Transverse colon (tissue), 4 donors: ENCODE data around the gene ATP5PD. TPM values are rescaled to one million over a fixed set of nuclear protein-coding genes. Genes with fewer than 3 reads are reported as not detected.

Source experiments
- DNase-seq: peaks from one replicate; pipeline ENCODE4 v3.0.0-alpha.2; 2019
- H3K27ac ChIP-seq, 4 donors: fragments of 200-600 bp; sonication (generic); 2 replicates each; pipeline ENCODE4 v1.5.1; 2016 to 2018; ENCODE audit warnings: inconsistent platforms in 4 of 4
- H3K27me3 ChIP-seq: fragments of 200-600 bp; sonication (generic); 2 replicates; pipeline ENCODE4 v1.5.1; 2017; ENCODE audit warnings: inconsistent platforms
- H3K36me3 ChIP-seq, 4 donors: fragments of 200-600 bp; sonication (generic); 2 replicates each; pipeline ENCODE4 v1.5.1; 2017 to 2019; ENCODE audit warnings: inconsistent platforms in 4 of 4
- H3K4me1 ChIP-seq, 4 donors: fragments of 200-600 bp; sonication (generic); 2 replicates each; pipeline ENCODE4 v1.5.1; 2017 to 2020; ENCODE audit warnings: inconsistent platforms in 4 of 4
- H3K4me3 ChIP-seq, 4 donors: fragments of 200-600 bp; sonication (generic); 1 replicate in 1 of 4; 2 replicates in 3 of 4; pipeline versions ENCODE4 v1.5.1 to v1.6.1; 2017 to 2019; ENCODE audit warnings: inconsistent platforms in 4 of 4
- H3K9me3 ChIP-seq, 2 donors: fragments of 200-600 bp; sonication (generic); 2 replicates each; pipeline ENCODE4 v1.5.1; 2017 to 2019; ENCODE audit warnings: inconsistent platforms in 2 of 2
- CTCF ChIP-seq, 5 experiments: fragments of 200-600 bp in 3 of 5; fragments of 450-650 bp in 2 of 5; sonication (generic) in 3 of 5; IDR thresholded peaks; 1 replicate in 2 of 5; 2 replicates in 3 of 5; pipeline ENCODE4 v1.5.1; 2016 to 2017; ENCODE audit warnings: antibody characterized with exemption in 5 of 5, inconsistent platforms in 3 of 5, mild to moderate bottlenecking in 2 of 5, moderate library complexity in 1 of 5
- EP300 ChIP-seq: sonication (generic); formaldehyde crosslinking; IDR thresholded peaks from one replicate; pipeline ENCODE4 v1.6.1; 2017; ENCODE audit warnings: antibody characterized with exemption, low read depth
- POLR2A ChIP-seq: fragments of 450-650 bp; IDR thresholded peaks from one replicate; pipeline ENCODE4 v1.6.1; 2016; ENCODE audit warnings: antibody characterized with exemption, mild to moderate bottlenecking, moderate library complexity
- POLR2AphosphoS5 ChIP-seq, 3 donors: sonication (generic); formaldehyde crosslinking; IDR thresholded peaks; one replicate each; pipeline ENCODE4 v1.6.1; 2016; ENCODE audit warnings: antibody characterized with exemption in 3 of 3
- WGBS, 2 donors: methylation state at CpG; one replicate each; pipeline ENCODE4 v1.1.5; 2018; ENCODE audit warnings: low coverage in 1 of 2; 5-methylcytosine and 5-hydroxymethylcytosine counted together
- in situ Hi-C, 4 donors: fragments of 200-750 bp; cut with MboI; loops; one replicate each; pipeline versions ENCODE4 v1.15.0 to v1.15.1; 2017; ENCODE audit warnings: low sequenced_read_pairs in 3 of 4, low pct_ligation_motif_present in 1 of 4, low pct_unique_long_range_greater_than_20kb in 1 of 4
- intact Hi-C: fragments of 100-400 bp; cut with DNase I; formaldehyde crosslinking; loops from one replicate; pipeline ENCODE4 v1.15.1; 2023; ENCODE audit warnings: low total_unique reads
- total RNA-seq, 4 donors: library from RNA; depleted of rRNA; stranded (reverse); fragments of >200 nt; gene quantifications; one replicate each; pipeline ENCODE4 v1.1.0, GENCODE V29; 2016

ATP5PD gene
- total RNA-seq, 4 donors from 2014 or later, result 75.2 to 373 (median 245) TPM

GRCh38 chr17:75087558-75088453, 41.0 kb upstream of the ATP5PD start, which contains the start of gene SLC16A5:
SLC16A5 (plus strand) TSS chr17:75087954; CDS start chr17:75093637, 5,683 bp downstream.
- H3K4me3 ChIP-seq, result peak within 1 kb of the TSS; percentile 61 to 75 (median 64)
- DNase-seq, result peak; percentile 94
- intact Hi-C loops (no loop called here), in situ Hi-C loops (no loop called here)
- H3K9me3 ChIP-seq, result no peaks in the 10 kb centered on the region
- no peaks in the 10 kb centered on the region for H3K36me3 ChIP-seq
- TF ChIP-seq CTCF (IDR thresholded peaks at IDR 0.05) (no peak), EP300 (peak; percentile 8), POLR2A (peak; percentile 73), POLR2AphosphoS5 (IDR thresholded peaks at IDR 0.05) (peak; percentile 35 to 80 (median 77))
- 4% methylated on average over 35 of the region's 69 CpGs; no CpG with 5 or more reads in 1 of the 2 donors for WGBS, 2 donors
- no peaks in the 10 kb centered on the region for H3K27me3 ChIP-seq
- H3K27ac ChIP-seq, result peak within 1 kb of the TSS; percentile 96 to 98 (median 96)
- peaks cover 34 to 74% (median 50%) of the 10 kb centered on the region in 4 donors for H3K4me1 ChIP-seq

GRCh38 chr17:75087182-75087557, 40.4 kb upstream of the ATP5PD start:
- in situ Hi-C loops (no loop called here), intact Hi-C loops (no loop called here)
- TF ChIP-seq EP300 (no peak), CTCF (IDR thresholded peaks at IDR 0.05) (no peak), POLR2A (no peak), POLR2AphosphoS5 (IDR thresholded peaks at IDR 0.05) (no peak)
- H3K4me1 ChIP-seq, result peaks cover 31 to 68% (median 45%) of the 10 kb centered on the region in 4 donors
- H3K4me3 ChIP-seq, result peak overlapping the region in 3 of 4 donors; percentile 61 to 64 (median 64)
- H3K27ac ChIP-seq, result peak overlapping the region; percentile 96 to 98 (median 96)
- no peak for DNase-seq
- no peaks in the 10 kb centered on the region for H3K9me3 ChIP-seq
- no peaks in the 10 kb centered on the region for H3K27me3 ChIP-seq
- no peaks in the 10 kb centered on the region for H3K36me3 ChIP-seq
- 64% methylated on average over 12 of the region's 12 CpGs; no CpG with 5 or more reads in 1 of the 2 donors for WGBS, 2 donors

DNA sequence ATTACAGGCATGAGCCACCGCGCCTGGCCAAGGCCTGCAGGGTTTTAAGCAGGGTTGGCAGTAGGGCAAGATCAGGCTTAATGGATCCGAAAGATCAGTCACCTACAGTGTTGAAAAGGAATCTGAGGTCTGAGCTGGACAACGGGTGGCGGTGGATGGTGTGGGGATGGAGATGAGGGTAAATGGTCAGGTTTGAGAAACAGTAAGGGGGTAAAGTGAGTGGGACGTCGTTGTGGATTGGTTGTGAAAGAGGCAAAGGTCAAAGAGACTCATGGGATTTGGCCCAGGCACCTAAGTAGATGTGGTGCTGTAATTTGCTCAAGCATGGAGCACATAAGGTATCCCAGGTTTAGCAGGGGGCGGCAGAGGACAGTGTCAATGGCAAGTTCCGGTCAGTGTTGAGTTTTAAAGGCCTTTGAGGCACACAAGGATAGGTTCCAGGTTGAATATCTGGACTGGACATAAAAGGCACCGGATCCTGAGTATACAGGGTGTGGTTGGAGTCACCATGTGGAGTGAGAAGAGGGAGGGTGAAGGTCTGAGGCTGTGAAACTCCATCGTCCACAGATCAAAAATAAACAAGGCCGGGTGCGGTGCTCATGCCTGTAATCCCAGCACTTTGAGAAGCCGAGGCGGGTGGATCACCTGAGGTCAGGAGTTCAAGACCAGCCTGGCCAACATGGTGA, 39.9 kb upstream of the ATP5PD start:
- 65 to 70% methylated on average over 13 to 15 of the region's 15 CpGs for WGBS, 2 donors
- H3K27me3 ChIP-seq, result no peaks in the 10 kb centered on the region
- H3K27ac ChIP-seq, result peak overlapping the region; percentile 96 to 98 (median 96)
- no peak for TF ChIP-seq POLR2A
- peak in 1 of 3 donors; percentile 5 for TF ChIP-seq POLR2AphosphoS5 (IDR thresholded peaks at IDR 0.05)
- no peak for TF ChIP-seq CTCF (IDR thresholded peaks at IDR 0.05)
- no peak for TF ChIP-seq EP300
- H3K36me3 ChIP-seq, result no peaks in the 10 kb centered on the region
- intact Hi-C loops (no loop called here), in situ Hi-C loops (no loop called here)
- no peaks in the 10 kb centered on the region for H3K9me3 ChIP-seq
- peak; percentile 66 for DNase-seq
- peaks cover 30 to 64% (median 40%) of the 10 kb centered on the region in 4 donors for H3K4me1 ChIP-seq
- peak overlapping the region in 1 of 4 donors; percentile 64 for H3K4me3 ChIP-seq
